ENCODE results near the gene GLT1D1. TPM values are rescaled to one million over a fixed set of nuclear protein-coding genes. Genes with fewer than 3 reads are reported as not detected.

The GLT1D1 gene
- polyA plus RNA-seq, 6 donors from 2014 or later: 0.13 to 0.52 (median 0.33) TPM; not detected in 2

- Mint-ChIP-seq H3K4me3 (no peak overlapping the region), H3K4me1 (no peaks in the 10 kb centered on the region), H3K36me3 (no peaks in the 10 kb centered on the region), H3K27me3 (peaks cover 10 to 37% (median 12%) of the 10 kb centered on the region in 3 donors), H3K9me3 (peaks cover 5 to 12% (median 7%) of the 10 kb centered on the region in 7 donors), H3K27ac (peak overlapping the region in 1 of 6 donors; percentile 16)
- no peak for ATAC-seq (ENCODE audit: low read depth in 2 of 2)
- DNase-seq: no peak
These were observed 139.3 kb downstream of the GLT1D1 start for GRCh38 chr12:128992550-128992949.

- ATAC-seq (ENCODE audit: low read depth in 2 of 2): no peak
- no peak overlapping the region for H3K27ac Mint-ChIP-seq
- H3K4me1 Mint-ChIP-seq: no peaks in the 10 kb centered on the region
- H3K27me3 Mint-ChIP-seq: peaks cover 11 to 23% (median 12%) of the 10 kb centered on the region in 3 donors
- no peak for DNase-seq
- peak overlapping the region in 1 of 8 donors; percentile 75 for H3K4me3 Mint-ChIP-seq
- peaks cover 5 to 24% (median 16%) of the 10 kb centered on the region in 7 donors for H3K9me3 Mint-ChIP-seq
- H3K36me3 Mint-ChIP-seq: no peaks in the 10 kb centered on the region
These were observed 141.6 kb downstream of the GLT1D1 start for GRCh38 chr12:128994856-128995255.

- ATAC-seq (ENCODE audit: low read depth in 2 of 2): no peak
These were observed 142.3 kb downstream of the GLT1D1 start for GRCh38 chr12:128995619-128996018.

GRCh38 chr12:129001826-129002225 is 148.5 kb downstream of the GLT1D1 start:
- ATAC-seq (ENCODE audit: low read depth in 2 of 2) (no peak), DNase-seq (no peak)
- Mint-ChIP-seq H3K27ac (no peak overlapping the region), H3K4me1 (peaks cover 0 to 2% (median 0%) of the 10 kb centered on the region in 3 donors), H3K36me3 (no peaks in the 10 kb centered on the region), H3K27me3 (peaks cover 8 to 16% (median 9%) of the 10 kb centered on the region in 3 donors), H3K4me3 (no peak overlapping the region), H3K9me3 (peaks cover 8 to 23% (median 11%) of the 10 kb centered on the region in 7 donors)

More at GRCh38 chr12:128995619-128996018, 142.3 kb downstream of the GLT1D1 start:
- no peak for DNase-seq
- Mint-ChIP-seq H3K27me3 (peaks cover 11 to 29% (median 12%) of the 10 kb centered on the region in 3 donors), H3K4me3 (no peak overlapping the region), H3K4me1 (no peaks in the 10 kb centered on the region), H3K27ac (no peak overlapping the region), H3K36me3 (no peaks in the 10 kb centered on the region), H3K9me3 (peaks cover 5 to 24% (median 16%) of the 10 kb centered on the region in 7 donors)

DNA sequence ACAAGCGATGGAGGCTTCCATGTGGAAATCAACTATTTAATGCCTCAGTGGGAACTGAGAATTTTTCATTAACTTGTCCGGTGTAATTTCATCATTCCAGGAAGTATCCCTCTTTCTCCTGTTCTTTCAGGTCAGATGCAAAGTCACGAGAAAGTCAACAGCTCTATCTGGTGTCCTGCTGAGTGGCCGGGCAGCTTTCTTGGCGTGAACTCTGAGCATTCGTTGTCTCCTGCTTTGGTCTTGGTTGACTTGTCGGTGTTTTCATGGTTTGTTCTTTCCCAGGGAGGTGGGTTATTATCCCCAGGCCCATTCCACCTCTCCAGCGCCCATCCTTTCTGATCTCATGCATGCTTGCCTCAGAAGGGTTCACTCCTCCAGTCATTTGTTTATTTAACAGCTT is 149.1 kb downstream of the GLT1D1 start:
- H3K4me3 Mint-ChIP-seq: no peak overlapping the region
- H3K27me3 Mint-ChIP-seq: peaks cover 8 to 16% (median 9%) of the 10 kb centered on the region in 3 donors
- no peak for DNase-seq
- no peak for ATAC-seq (ENCODE audit: low read depth in 2 of 2)
- no peaks in the 10 kb centered on the region for H3K36me3 Mint-ChIP-seq
- no peak overlapping the region for H3K27ac Mint-ChIP-seq
- H3K4me1 Mint-ChIP-seq: peaks cover 0 to 2% (median 0%) of the 10 kb centered on the region in 3 donors
- H3K9me3 Mint-ChIP-seq: peaks cover 3 to 17% (median 7%) of the 10 kb centered on the region in 7 donors

- no peak overlapping the region for H3K27ac Mint-ChIP-seq
- no peak for ATAC-seq (ENCODE audit: low read depth in 2 of 2)
- peaks cover 0 to 2% (median 0%) of the 10 kb centered on the region in 3 donors for H3K4me1 Mint-ChIP-seq
- no peak overlapping the region for H3K4me3 Mint-ChIP-seq
- H3K27me3 Mint-ChIP-seq: peaks cover 10 to 18% (median 16%) of the 10 kb centered on the region in 3 donors
- H3K9me3 Mint-ChIP-seq: peaks cover 0 to 6% (median 0%) of the 10 kb centered on the region in 7 donors
- DNase-seq: no peak
- H3K36me3 Mint-ChIP-seq: no peaks in the 10 kb centered on the region
These were observed 152.1 kb downstream of the GLT1D1 start for GRCh38 chr12:129005416-129005815.

DNA sequence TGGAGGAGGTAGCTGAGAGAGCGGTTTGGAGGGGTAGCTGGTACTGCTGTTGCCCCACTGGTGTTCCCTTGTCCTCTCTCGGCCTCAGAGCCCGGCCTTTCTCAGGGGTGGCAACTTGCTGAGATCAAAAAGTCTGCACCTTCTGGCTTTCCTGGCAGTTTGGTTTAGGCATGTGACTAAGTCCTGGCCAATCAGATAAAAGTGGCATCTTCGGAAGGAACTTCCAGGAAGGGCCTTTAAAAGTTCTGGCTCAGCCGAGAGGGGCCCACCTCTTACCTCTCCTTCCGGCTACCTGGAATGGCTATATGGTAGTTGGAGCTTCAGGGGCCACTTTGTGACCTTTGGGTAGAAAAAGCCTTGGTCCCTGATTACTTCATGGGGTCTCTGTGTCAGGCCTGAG is 152.6 kb downstream of the GLT1D1 start:
- H3K27ac Mint-ChIP-seq: no peak overlapping the region
- peaks cover 12 to 18% (median 15%) of the 10 kb centered on the region in 3 donors for H3K27me3 Mint-ChIP-seq
- H3K4me1 Mint-ChIP-seq: peaks cover 0 to 2% (median 0%) of the 10 kb centered on the region in 3 donors
- no peak for ATAC-seq (ENCODE audit: low read depth in 2 of 2)
- DNase-seq: no peak
- no peak overlapping the region for H3K4me3 Mint-ChIP-seq
- H3K9me3 Mint-ChIP-seq: peaks cover 0 to 6% (median 0%) of the 10 kb centered on the region in 7 donors
- H3K36me3 Mint-ChIP-seq: no peaks in the 10 kb centered on the region

DNA sequence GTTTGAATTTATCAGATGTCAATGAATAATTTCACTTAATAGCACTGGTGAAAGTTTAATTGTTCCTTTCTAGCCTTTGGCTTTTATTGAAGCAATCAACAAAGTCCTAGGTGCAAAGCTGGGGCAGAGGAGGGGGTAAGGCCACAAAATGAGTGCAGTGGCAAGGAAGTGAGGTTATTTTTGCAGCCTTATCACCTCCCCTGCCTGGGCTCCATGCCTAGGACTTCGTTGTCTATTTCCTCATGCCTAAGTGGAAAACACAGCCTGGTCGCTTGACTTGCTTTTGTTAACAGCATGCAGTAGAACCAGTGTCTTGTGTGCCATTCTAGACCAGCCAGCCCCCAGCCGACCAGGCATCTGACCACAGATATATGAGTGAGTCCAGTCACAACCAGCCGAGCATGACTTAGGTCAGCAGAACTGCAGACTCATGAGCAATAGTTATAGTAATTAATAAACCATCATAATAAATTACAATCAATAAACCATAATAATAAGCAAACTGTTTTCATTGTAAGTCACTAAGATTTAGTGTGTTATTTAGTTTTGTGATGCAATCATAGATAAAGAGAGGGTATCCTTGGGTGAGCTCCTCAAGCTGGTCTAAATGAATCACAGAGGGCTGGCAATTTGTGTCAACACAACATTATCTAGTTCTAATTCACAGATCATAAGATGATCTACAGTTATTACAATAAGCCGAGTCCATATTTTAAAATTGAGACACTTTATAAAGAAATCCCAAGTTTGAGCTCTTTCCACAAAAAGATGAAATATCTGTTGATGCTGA is 156.8 kb downstream of the GLT1D1 start:
- H3K9me3 Mint-ChIP-seq: peaks cover 0 to 6% (median 0%) of the 10 kb centered on the region in 7 donors
- no peak overlapping the region for H3K27ac Mint-ChIP-seq
- peaks cover 5 to 28% (median 15%) of the 10 kb centered on the region in 3 donors for H3K27me3 Mint-ChIP-seq
- H3K36me3 Mint-ChIP-seq: no peaks in the 10 kb centered on the region
- no peaks in the 10 kb centered on the region for H3K4me1 Mint-ChIP-seq
- H3K4me3 Mint-ChIP-seq: no peak overlapping the region
- DNase-seq (no peak), ATAC-seq (ENCODE audit: low read depth in 2 of 2) (no peak)

DNA sequence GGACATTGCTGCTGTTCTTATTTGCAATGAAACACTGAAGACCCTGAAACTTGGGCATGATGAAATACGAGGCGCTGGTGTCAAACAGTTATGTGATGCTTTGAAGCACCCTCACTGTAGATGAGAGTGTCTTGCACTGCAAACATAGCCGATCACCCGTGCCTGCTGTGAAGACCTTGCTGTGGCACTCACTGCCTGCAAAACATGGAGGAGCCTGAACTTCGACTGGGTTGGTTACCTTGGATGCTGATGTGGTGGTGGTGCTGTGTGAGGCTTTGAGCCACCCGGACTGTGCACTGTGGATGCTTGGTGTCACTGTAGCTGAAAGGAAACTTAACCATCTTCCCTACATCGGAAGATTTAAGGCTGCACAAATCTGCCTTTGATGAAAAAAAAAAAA is 162.9 kb downstream of the GLT1D1 start:
- Mint-ChIP-seq H3K9me3 (peaks cover 2 to 36% (median 13%) of the 10 kb centered on the region in 7 donors), H3K27ac (no peak overlapping the region), H3K4me3 (no peak overlapping the region), H3K4me1 (no peaks in the 10 kb centered on the region), H3K27me3 (peaks cover 0 to 17% (median 5%) of the 10 kb centered on the region in 3 donors), H3K36me3 (no peaks in the 10 kb centered on the region)
- DNase-seq: no peak
- ATAC-seq (ENCODE audit: low read depth in 2 of 2): no peak

DNA sequence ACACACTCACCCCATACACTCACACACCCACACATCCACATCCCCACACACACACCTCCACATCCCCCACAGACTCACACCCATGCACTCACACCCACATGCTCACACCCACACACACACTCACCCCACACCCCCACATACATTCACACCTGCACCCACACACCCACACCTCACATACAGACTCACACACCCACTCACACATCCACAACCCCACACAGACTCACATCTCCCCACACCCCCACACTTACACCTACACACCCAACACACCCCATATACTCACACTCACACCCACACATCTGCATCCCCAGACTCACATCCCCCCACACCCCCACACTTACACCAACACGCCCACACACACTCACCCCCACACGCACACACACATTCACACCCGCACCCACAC is 171.8 kb downstream of the GLT1D1 start:
- DNase-seq (no peak), ATAC-seq (ENCODE audit: low read depth in 2 of 2) (no peak)
- no peaks in the 10 kb centered on the region for H3K4me1 Mint-ChIP-seq
- H3K36me3 Mint-ChIP-seq: no peaks in the 10 kb centered on the region
- H3K27me3 Mint-ChIP-seq: peaks cover 0 to 7% (median 0%) of the 10 kb centered on the region in 3 donors
- H3K4me3 Mint-ChIP-seq: no peak overlapping the region
- peaks cover 0 to 13% (median 5%) of the 10 kb centered on the region in 7 donors for H3K9me3 Mint-ChIP-seq
- no peak overlapping the region for H3K27ac Mint-ChIP-seq

DNA sequence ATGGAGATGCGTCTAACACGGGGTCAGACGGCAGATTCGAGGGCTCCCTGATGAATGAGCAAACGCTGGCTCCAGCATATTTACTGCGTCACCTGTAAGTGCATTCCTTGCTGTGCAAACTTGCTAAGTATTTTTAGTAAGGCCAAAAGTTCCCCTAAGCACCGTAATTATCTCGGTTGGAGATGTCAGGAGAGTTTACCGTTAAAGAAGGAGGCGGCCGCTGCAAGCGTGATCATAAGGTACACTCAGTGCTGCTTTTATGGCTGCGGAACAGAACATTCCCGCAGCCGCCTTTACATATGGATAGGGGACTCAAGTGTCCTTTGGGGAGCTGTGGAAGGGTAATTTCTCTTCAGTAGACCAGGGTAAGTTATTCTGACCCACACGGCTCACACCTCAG is 175.6 kb downstream of the GLT1D1 start:
- DNase-seq (no peak), ATAC-seq (ENCODE audit: low read depth in 2 of 2) (no peak)
- Mint-ChIP-seq H3K27me3 (peaks cover 0 to 16% (median 6%) of the 10 kb centered on the region in 3 donors), H3K36me3 (no peaks in the 10 kb centered on the region), H3K27ac (no peak overlapping the region), H3K4me3 (no peak overlapping the region), H3K4me1 (no peaks in the 10 kb centered on the region), H3K9me3 (peaks cover 0 to 1% (median 0%) of the 10 kb centered on the region in 7 donors)

Measured in naive B cell (primary cell).